ENCODE measurements around the gene DNAAF1.
"Not testable (repeated sequence)": the region's sequence is repeated elsewhere in the genome, so short reads cannot be mapped to it uniquely, and the experiment has no call there.

The DNAAF1 gene

DNA sequence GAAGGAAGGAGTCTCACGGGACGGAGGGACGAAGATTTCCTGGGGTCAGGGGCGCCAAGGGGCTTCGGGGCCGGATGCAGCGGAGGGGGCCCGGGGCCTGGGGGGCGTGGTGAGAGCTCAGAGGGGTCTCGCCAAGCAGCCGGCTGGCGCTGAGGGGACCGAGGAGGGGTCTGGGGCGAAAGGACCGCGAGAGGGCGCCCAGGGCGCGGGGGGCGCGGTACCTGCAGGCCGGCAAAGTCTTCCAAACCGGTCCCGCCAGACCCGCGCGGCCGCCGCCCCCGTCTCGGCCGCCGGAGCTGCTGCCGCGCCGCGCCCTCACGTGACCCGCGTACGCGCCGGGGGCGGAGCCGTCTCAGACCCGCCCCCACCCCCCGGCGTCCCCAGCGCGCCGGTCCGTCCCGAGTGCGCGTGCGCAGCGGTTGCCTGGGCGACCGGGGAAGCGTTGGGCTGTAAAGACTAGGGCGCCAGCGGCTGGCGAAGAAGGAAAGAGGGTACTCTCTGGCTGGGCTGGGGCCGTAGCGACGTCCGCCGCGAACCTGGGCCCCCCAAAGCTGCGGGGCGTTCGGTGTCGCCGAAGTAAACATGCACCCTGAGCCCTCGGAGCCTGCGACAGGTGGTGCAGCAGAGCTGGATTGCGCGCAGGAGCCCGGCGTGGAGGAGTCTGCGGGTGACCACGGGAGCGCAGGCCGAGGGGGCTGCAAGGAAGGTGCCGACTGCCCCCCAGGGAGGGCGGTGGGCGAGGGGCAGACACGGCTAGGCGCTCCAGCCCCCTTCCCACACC lies at the start of gene DNAAF1, which contains the start of gene HSDL1:
TSS of gene DNAAF1 (plus strand) at position 450 of the 781 bp plus-strand sequence. CDS start at position 583, 133 bp downstream.
TSS of gene HSDL1 (minus strand) at position 319 of the 781 bp plus-strand sequence. CDS start 13,856 bp downstream, outside the sequence.
- DNase-seq (ENCODE audit: low read depth, low spot score) = peak; percentile 96

DNA sequence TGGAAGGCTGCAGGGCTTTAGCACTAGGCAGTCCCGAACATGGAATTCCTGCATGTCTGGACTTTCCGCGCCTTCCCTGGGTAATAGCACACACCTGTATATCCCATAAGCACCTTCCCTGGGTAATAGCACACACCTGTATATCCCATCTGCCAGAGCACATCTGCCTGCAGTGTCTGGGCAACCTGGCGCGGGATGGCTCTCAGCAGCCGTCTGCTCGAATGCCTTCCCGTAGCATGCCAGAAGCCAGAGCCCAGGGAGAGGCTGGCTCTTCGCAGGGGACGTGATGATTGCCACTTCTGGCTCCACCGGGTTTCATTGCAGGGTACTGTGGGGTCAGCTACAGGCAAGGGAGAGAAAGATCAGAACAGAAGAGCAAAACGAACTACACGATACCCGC lies 49.6 kb upstream of the DNAAF1 start:
- DNase-seq (ENCODE audit: low read depth, low spot score) = no peak

DNA sequence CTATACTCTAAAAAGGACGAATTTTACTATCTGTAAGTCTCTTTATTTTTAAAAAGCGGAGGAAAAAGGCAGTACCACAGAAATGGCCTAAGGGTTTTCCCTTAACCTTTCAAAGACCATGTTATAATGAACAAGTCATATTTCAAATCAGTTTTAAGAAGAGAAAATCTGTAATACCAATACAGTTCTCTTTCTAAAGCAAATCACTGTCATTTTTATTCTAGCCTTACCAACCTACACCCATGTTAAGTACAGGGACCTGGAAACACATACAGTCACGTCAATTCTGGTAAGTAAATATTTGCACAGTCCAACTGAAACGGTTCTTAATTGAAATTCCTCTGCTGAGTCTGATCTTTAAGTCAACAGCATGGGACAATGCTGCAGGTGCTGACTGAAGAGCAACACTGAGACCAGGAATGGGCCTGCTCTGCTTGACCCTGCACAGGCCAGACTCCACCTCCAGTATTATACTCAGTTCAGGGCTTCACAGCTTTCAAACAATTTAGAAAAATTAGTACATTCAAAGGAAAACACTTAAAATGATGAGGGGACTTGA lies 48.6 kb upstream of the DNAAF1 start:
- no peak for DNase-seq (ENCODE audit: low read depth, low spot score)

DNA sequence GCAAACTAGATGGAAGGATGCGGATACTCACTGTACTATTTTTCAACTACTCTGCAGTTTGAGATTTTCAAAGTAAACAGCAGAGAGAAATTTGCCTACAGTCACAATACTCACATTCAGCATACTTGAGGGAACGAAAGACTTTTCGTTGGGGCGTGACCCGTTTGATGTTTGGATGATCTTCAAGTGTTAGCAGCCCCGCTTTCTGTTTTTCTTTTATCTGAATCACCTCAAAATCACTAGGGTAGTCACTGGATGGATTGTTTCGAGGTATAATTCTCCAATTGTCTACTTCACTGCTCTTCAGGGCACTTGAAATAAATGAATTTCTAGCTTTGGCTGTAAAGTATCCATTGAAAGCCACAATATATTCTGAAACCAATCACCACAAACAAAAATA lies 46.2 kb upstream of the DNAAF1 start:
- DNase-seq (ENCODE audit: low read depth, low spot score) = peak; percentile 18

DNA sequence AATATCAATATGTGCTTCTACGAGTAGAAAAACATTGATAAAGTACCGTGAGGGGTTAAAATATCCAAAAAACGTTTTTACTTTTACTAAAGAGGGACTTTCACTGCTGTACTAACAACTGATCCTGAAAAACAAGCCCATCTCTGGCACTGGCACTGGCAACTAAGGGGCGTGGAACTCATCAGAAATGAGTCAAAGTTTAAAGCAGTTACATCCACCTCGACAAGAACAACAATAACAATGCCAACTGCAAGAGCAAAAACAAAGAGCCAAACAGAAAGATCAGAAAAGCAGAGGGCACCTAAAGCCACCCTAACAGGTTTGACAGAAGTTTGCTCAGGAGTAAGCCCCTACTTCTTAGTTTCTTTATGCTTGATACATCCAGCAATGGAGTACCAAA lies 41.4 kb upstream of the DNAAF1 start:
- peak; percentile 22 for DNase-seq (ENCODE audit: low read depth, low spot score)

DNA sequence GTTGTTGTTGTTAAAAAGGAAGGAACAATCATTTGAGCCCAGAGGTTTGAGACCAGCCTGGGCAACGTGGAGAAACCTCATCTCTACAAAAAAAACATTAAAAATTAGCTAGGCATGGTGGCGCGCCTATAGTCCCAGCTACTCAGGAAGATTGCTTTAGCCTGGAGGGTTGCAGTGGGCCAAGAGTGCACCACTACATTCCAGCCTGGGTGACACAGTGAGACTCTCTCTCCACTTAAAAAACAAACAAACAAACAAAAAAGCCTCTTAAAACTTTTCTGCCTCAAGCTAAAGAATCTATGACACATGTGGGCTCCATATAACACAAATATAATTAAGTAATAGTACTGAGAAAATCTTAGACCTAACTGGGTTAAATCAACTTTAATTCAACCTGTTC lies 40.9 kb upstream of the DNAAF1 start:
- no peak for DNase-seq (ENCODE audit: low read depth, low spot score)

DNA sequence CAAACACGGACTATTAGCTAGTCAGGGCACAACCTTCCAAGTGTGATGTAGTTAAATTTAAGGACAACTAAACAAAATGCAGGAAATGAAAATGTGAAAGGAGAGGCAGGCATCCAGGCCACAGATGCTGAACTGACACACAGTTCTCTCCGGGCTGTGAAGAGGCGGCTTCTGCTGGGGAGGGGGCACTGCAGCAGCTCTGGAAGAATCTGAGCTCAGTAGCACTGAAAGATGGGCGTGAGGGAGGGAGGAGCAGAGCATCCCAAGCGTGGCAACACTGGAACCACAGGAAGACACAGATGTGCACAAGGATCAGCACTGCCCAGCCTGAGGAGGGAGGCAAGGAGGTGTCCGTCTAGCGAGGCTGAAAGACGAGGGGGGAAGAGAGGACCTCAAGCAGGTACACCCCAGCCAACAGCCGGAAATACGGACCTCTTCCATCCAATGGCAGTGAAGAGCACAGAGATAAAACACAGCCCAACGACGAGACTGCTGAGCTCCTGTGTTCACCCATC lies 39.8 kb upstream of the DNAAF1 start:
- no peak for DNase-seq (ENCODE audit: low read depth, low spot score)

DNA sequence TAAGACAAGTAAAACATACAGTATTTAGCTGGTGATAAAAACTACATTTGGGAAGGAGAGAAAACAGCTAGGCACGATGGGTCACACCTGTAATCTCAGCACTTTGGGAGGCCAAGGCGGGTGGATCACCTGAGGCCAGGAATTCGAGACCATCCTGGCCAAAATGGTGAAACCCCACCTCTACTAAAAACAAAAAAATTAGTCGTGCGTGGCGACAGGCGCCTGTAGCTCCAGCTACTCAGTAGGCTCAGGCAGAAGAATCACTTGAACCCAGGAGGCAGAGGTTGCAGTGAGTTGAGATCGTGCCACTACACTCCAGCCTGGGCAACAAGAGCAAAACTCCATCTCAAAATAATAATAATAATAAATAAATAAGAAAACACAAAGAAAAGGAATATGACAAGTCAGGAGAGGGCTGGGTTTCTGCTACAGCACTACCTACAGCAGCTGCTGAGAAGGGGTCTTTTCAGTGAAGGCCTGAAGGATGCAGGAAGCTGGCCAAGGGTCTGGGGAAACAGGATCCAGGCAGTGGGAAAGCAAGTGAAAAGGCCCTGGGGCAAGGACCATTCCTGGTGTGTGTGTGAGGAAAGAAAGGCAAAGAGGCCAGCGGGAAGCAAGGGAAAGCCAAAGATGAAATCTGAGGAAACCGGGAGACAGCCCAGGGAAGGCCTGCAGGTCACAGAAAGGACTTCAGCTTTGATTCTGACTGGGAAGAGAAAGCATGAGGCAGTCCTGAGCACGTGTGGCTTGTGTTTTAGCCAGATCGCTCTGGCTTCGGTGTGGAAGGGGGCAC lies 39.0 kb upstream of the DNAAF1 start:
- no peak for DNase-seq (ENCODE audit: low read depth, low spot score)

DNA sequence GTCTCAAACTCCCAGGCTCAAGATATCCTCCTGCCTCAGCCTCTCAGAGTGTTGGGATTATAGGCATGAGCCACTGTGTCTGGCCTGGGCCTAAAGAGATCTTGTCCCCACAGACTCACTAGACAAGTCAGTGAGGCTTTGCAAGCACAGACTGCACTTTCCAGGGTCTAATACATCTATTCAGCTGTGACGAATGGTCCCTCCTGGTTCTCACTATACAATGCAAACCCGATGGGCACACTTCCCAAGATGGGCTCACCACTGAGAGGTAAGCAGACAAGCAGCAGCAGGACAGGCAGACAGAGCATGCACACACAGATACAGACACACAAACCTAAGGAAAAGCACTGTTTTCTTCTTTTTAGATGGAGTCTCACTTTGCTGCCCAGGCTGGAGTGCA lies 37.2 kb upstream of the DNAAF1 start:
- no peak for DNase-seq (ENCODE audit: low read depth, low spot score)

DNA sequence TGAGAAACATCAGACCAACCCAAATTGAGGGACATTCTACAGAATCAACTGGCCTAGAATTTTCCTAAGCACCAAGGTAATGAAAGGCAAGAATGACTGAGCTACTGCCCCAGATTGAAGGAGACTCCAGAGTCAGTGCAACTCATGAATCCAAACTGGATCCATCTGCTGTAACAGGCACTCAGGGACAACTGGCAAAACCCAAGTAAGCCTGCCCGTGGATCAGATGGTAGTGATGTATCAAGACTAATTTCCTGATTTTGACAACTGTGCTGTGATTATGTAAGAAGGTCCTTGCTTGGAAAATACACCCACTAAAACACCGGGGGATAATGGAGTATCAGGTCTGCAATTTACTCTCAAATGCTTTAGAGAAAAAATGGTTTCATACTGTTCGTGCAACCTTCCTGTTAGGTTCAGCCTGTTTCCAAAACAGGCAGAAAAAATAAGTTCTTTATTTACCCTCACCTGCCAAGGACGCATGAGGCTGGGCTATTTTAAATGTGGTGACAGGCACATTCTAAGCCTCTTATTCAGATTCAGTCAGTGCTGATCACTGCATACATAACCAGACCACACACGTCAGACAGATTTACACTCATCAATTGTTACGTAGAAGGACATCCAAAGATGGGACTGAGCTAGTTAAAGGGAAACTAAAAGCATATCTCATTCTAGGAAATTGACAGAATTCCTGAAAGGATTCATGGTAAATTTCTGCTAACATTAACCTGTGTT lies 35.3 kb upstream of the DNAAF1 start:
- DNase-seq (ENCODE audit: low read depth, low spot score) = peak; percentile 31

DNA sequence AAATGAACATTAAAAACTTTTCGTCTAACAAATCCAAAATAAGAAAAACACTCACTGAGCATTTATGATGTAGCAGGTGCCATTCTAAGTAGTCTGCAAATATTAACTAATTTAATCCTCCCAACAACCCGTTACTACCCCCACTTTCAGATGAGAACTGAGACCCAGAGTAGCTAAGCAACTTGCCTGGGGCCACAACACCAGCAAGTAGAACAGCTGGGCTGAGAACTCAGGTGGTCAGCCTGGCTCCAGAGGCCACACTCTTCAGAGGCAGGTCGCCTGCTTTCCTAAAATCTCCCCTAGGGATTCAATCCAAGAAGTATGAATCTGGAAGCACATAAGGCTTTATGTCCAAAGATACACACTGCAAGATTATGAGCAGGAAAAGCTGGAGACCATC lies 34.6 kb upstream of the DNAAF1 start:
- DNase-seq (ENCODE audit: low read depth, low spot score) = no peak

DNA sequence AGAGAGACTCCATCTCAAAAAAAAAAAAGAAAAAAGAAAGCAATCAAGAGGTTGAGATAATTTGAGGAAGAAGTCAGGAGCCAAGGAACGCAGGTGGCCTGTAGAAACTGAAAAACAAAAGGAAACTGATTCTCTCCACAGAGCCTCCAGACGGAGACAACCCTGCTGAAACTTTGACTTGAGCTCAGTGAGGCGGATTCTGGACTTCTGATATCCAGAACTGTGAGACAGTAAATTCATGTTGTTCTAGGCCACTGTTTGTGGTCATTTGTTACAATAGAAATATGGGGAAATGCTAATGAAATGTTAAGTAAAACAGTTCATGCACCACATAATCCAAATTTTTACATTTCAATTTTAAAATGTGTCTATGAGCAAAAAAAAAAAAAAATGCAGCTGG lies 33.6 kb upstream of the DNAAF1 start:
- DNase-seq (ENCODE audit: low read depth, low spot score) = no peak

DNA sequence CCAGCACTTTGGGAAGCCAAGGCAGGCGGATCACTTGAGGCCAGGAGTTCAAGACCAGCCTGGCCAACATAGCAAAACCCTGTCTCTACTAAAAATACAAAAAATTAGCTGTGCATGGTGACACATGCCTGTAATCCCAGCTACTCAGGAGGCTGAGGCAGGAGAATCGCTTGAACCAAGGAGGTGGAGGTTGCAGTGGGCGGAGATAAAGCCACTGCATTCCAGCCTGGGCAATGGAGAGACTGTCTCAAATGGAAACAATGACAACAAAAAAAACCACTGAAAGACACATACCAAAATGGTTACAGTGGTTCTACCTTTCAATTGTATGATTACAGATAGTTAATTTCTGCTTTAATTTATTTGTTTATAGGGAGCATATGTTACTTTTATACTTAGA lies 33.2 kb upstream of the DNAAF1 start:
- peak; percentile 24 for DNase-seq (ENCODE audit: low read depth, low spot score)

DNA sequence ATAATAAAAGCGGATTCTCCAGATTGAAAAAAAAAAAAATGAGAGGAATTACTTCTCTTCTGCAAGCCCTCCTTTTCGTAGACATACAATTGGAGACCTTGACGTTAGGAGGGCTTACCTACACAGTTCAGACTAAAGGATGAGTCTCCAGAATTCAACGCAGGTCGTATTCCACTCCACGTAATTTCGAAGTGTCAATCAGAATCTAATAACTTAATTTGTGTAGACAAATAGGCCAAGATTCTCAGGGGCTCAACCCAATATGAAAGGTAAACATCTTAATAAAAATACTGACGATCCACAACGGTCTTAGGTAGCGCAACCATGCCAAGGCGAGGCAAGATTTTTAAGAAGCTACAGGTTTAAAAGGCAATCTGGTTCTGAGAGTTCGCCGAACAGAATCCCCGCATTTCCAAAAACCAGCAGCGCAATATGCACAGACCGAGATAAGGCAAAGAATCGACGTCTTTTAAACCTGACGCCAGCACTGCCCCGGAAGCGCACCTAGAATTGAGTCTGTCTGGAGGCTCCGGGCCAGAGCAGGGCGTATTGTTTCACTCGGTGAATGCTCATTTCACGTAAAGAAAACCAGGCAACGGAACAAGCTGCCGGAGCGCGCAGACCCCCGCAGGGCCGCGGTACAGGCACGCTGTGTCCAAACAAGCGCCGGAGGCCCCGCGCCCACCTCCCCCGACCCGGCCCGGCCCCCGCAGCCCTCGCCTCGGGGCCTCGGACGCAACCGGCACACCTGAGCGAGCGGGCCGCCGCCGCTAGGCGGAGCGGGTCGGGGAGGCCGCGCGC lies 29.0 kb upstream of the DNAAF1 start:
- peak; percentile 7 for DNase-seq (ENCODE audit: low read depth, low spot score)

DNA sequence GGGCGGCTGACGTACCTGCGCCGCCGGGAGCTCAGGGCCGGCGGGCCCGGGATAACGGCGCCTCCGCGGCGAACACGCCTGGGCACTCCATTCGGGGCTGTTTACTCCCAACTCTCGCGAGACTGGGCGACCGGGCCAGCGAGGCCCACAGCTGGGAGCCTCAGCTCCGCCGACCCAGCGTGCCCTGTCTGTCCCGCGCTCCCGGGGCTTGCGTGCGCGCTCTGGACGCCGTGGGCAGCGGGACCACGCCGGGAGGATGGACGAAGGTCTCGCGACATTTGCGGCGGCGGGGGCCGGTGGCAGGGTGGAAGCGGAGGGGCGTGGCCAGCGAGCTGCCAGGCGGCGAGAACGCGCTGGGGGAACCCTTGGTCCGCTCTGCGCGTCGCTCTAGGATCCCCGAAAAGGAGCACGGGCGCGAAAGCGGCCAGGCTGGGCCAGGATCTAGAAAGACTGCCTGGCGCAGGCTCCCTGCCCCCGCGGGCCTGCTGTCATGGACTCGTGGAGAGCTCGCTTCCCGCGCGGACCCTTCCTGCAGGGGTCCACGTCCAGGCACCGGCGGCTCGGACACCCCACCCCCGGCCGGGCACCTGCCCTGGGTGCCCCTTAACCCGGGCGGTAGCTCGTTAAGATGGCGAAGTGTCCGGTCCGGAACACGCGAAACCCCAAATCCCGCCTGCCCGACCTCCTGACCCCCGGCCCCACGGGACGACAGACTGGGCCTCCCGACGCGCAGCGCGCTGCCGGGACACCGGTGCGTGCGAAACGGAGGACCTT lies 28.2 kb upstream of the DNAAF1 start, which contains the start of gene MBTPS1:
TSS of gene MBTPS1 (minus strand) at position 223 of the 774 bp plus-strand sequence. CDS start 15,159 bp downstream, outside the sequence.
- peak; percentile 100 for DNase-seq (ENCODE audit: low read depth, low spot score)

DNA sequence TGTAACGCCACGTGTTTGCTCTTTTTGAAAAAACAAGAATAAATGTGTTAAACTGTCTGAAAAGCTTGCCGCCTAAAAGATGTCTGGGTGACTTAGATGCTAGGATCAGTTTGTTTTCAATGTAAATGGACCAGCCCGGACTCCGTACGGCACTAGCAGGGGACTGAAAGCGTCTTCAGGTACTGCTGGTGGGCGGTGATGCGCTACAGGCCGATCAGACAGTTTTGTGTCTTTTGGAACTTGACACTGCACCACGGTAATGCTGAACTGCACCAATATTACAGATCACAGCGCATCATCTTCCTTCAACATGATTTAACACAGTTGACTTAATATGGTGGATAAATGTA lies 27.6 kb upstream of the DNAAF1 start:
- DNase-seq (ENCODE audit: low read depth, low spot score) = no peak

DNA sequence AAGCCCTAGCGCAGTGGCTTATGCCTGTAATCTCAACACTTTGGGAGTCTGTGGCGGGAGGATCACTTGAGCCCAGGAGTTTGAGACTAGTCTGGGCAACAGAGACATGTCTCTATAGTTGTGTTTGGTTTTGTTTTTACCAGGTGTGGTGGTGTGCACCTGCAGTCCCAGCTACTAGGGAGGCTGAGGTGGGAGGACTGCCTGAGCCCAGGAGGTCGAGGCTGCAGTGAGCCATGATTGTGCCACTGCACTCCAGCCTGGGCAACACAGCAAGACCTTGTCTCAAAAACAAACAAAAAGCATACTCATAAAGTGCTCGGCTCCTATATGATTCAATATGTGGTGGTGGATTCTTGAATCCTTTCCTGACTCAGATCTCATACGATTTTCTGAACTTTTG lies 26.8 kb upstream of the DNAAF1 start:
- DNase-seq (ENCODE audit: low read depth, low spot score) = not testable (repeated sequence)

DNA sequence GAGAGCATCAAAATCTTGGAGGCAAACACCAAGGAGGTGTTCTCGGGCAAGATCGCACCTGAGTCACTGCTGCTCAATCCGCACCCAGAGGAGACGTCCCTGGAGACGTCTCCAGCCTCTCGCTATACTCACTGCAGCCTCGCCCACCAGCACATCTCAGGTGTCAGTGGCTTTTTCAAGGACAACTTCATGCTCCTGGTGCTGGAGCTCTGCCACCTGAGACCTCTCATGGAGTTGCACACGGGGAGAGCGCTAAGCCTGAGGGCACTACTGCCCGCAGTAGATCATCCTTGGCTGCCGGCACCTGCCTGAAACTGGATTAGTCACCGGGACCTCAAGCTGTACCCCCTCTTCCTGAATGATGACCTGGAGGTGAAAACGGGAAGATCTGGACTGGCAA lies 25.7 kb upstream of the DNAAF1 start:
- no peak for DNase-seq (ENCODE audit: low read depth, low spot score)

DNA sequence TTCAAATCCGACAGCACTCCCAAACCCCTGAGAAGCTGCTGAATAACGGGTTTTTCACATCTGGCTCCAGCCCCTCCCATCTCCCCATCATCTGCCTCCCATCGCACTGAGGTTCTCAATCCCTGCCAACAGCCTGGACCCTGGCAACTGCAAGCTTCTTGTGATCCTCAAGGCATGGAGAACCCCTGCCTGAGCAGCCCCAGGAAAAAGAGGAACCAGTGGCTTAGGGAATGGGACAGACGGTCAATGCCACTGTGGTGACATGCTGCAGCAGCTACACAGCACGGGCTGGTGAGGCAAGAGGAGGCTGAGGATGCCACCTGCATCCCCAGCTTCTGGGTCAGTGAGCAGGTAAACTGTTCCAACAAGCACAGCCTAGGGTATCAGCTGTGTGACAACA lies 25.1 kb upstream of the DNAAF1 start:
- DNase-seq (ENCODE audit: low read depth, low spot score) = no peak

DNA sequence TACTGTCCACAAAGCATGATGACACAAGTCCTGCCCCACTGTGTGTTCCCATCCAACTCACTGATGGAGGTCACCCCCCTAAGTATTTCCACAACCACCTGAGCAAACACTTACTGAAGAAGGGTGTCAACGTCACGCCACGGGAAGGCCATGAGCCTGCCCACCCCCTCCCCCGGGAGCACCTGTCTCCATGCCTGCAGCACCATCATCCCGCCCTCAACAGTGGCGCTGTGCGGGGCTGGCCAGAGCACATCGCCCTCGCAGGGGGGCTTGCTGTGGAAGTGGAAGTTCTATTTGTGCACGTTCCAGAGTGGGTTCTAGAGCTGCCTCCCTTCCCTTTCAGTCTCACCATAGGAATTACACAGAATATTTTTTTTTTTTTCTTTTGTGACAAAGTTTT lies 24.1 kb upstream of the DNAAF1 start:
- no peak for DNase-seq (ENCODE audit: low read depth, low spot score)
